C4-2B (cell line): ENCODE data around the gene SLC66A3.

Source experiments
- CTCF ChIP-seq: fragments of 450-650 bp; conservative IDR thresholded peaks from 2 replicates; pipeline ENCODE4 v1.5.1; 2017; ENCODE audit warnings: mild to moderate bottlenecking
- ZFX ChIP-seq: fragments of 450-650 bp; IDR thresholded peaks from 2 replicates; pipeline ENCODE4 v1.6.1; 2017

- TF ChIP-seq CTCF: no peak
- TF ChIP-seq ZFX: no peak
Observed at GRCh38 chr2:11187083-11187619, 31.9 kb downstream of the SLC66A3 start.
